Measurements from ENCODE around the gene INVS. TPM values are rescaled to one million over a fixed set of nuclear protein-coding genes. Genes with fewer than 3 reads are reported as not detected.

Gene INVS
- total and polyA plus RNA-seq, 2 donors (not counting 3 experiments of a cell fraction or from before 2014, with no cell fraction given): 8.5 to 17.9 TPM

- no peaks in the 10 kb centered on the region for H4K20me1 ChIP-seq (replicated peaks; ENCODE audit: control insufficient read depth, extremely low read depth, insufficient read depth, low read length)
- H3K79me2 ChIP-seq (ENCODE audit: control insufficient read depth, insufficient read depth, low read length): peaks cover 54% of the 10 kb centered on the region
- no peak overlapping the region for H3K9ac ChIP-seq (replicated peaks; ENCODE audit: extremely low read depth, insufficient read depth, low read length)
- dilution Hi-C loops (cut with MboI; ENCODE audit: extremely low pct_ligation_motif_present, low sequenced_read_pairs) (no loop called here), intact Hi-C loops (cut with micrococcal nuclease) (loop anchor here (5.0 kb wide), 2 partner anchors 331 to 501 kb away; partner anchors contain the start of gene MSANTD3)
- no peak overlapping the region for H3K27ac ChIP-seq (ENCODE audit: insufficient read depth, low read depth, low read length)
- no peak overlapping the region for H3K4me2 ChIP-seq (ENCODE audit: insufficient read depth, low read length)
- H3K36me3 ChIP-seq (ENCODE audit: control insufficient read depth in 2 of 2, extremely low read depth in 1 of 2, insufficient read depth in 2 of 2, low read length in 2 of 2): no peaks in the 10 kb centered on the region
- CTCF ChIA-PET: interaction anchor here (1.4 kb wide), 1 partner anchor 9 kb away, joined by 3 read pairs; no protein-coding TSS in a partner anchor
- FAIRE-seq: no peak
- POLR2A ChIA-PET: no interaction called here
- TF ChIP-seq POLR2AphosphoS5 (IDR thresholded peaks at IDR 0.05; ENCODE audit: insufficient read depth, low read depth, low read length): no peak
- TF ChIP-seq JUN (IDR thresholded peaks at IDR 0.05; ENCODE audit: borderline replicate concordance, insufficient read depth, insufficient read length, low read depth): no peak
- TF ChIP-seq FOS (IDR thresholded peaks at IDR 0.05; ENCODE audit: borderline replicate concordance, insufficient read depth, low read length): no peak
- no peak for TF ChIP-seq POLR2A (IDR thresholded peaks at IDR 0.05; ENCODE audit: low read depth, low read length)
- TF ChIP-seq GATA2 (IDR thresholded peaks at IDR 0.05; ENCODE audit: insufficient read depth, insufficient read length, low read depth, low read length): no peak
- TF ChIP-seq MAX (IDR thresholded peaks at IDR 0.05; ENCODE audit: insufficient read depth, insufficient read length): no peak
- no peak for TF ChIP-seq EZH2 (IDR thresholded peaks at IDR 0.05; ENCODE audit: borderline replicate concordance, low read depth, low read length, severe bottlenecking)
- TF ChIP-seq MYC (IDR thresholded peaks at IDR 0.05; ENCODE audit: low read depth, low read length): no peak
- BruUV-seq (replicated peaks): no TSS peak
- H2AFZ ChIP-seq (ENCODE audit: low read depth, low read length): no peak overlapping the region
- H3K27me3 ChIP-seq (ENCODE audit: control insufficient read depth in 2 of 2, insufficient read depth in 2 of 2, low read length in 2 of 2): no peaks in the 10 kb centered on the region
- H3K9me3 ChIP-seq (replicated peaks; ENCODE audit: control insufficient read depth, insufficient read depth, low read length): no peaks in the 10 kb centered on the region
- no peaks in the 10 kb centered on the region for H3K9me1 ChIP-seq (replicated peaks; ENCODE audit: control insufficient read depth, extremely low read depth, insufficient read depth, low read length)
- H3K4me1 ChIP-seq (ENCODE audit: control insufficient read depth, extremely low read depth, insufficient read depth, low read length): peaks cover 20% of the 10 kb centered on the region
- DNase-seq (ENCODE audit: low read depth, low spot score): no peak
- H3K4me3 ChIP-seq (replicated peaks in 1 of 3; ENCODE audit: insufficient read depth in 1 of 3, low read depth in 1 of 3, low read length in 3 of 3): no peak overlapping the region
Observed at GRCh38 chr9:100096378-100096916, 2.6 kb upstream of the INVS start.
